ENCODE data around the gene PIM2. TPM values are rescaled to one million over a fixed set of nuclear protein-coding genes. Genes with fewer than 3 reads are reported as not detected.
A peak's percentile ranks its signal among the peaks of the same experiment; 100 is the strongest.

PIM2 gene
- total and polyA plus RNA-seq, 2 of the 13 experiments (the other 11 are each of a cell fraction or from before 2014, with no cell fraction given): 14.4 to 15.8 TPM

- H3K9ac ChIP-seq (ENCODE audit: insufficient read depth, low read depth, low read length): no peak overlapping the region
- DNase-seq (ENCODE audit: low spot score) (no peak), ATAC-seq (no peak), FAIRE-seq (no peak)
- no peak overlapping the region for H2AFZ ChIP-seq (ENCODE audit: low read length)
- no peaks in the 10 kb centered on the region for H3K9me3 ChIP-seq (ENCODE audit: low read length)
- H3K79me2 ChIP-seq (ENCODE audit: insufficient read depth, low read length): peaks cover 23% of the 10 kb centered on the region
- no peak overlapping the region for H3K27ac ChIP-seq (ENCODE audit: extremely low read length, insufficient read depth, low read length)
- no peak for TF ChIP-seq KLF9 (CRISPR knock-in tag; IDR thresholded peaks at IDR 0.05; ENCODE audit: low read depth)
- TF ChIP-seq SNAPC2 (CRISPR knock-in tag; IDR thresholded peaks at IDR 0.05): no peak
- no peak for TF ChIP-seq TP53 (CRISPR knock-in tag; conservative IDR thresholded peaks at IDR 0.05)
- no peak for TF ChIP-seq ARNTL (CRISPR knock-in tag; IDR thresholded peaks at IDR 0.05)
- no peak for TF ChIP-seq ZNF18 (CRISPR knock-in tag; IDR thresholded peaks at IDR 0.05; ENCODE audit: insufficient replicate concordance)
- no peak for TF ChIP-seq REL (CRISPR knock-in tag; conservative IDR thresholded peaks at IDR 0.05)
- no peak for TF ChIP-seq SMAD3 (CRISPR knock-in tag; IDR thresholded peaks at IDR 0.05)
- TF ChIP-seq ZBTB21 (CRISPR knock-in tag; IDR thresholded peaks at IDR 0.05): no peak
- no TSS peak for BruUV-seq (replicated peaks)
- H3K4me1 ChIP-seq (ENCODE audit: insufficient read depth, low read length): peaks cover 17% of the 10 kb centered on the region
- no peaks in the 10 kb centered on the region for H3K27me3 ChIP-seq (ENCODE audit: control insufficient read depth in 1 of 2, insufficient read depth in 2 of 2, low read length in 2 of 2)
- H3K36me3 ChIP-seq (replicated peaks in 1 of 2; ENCODE audit: control insufficient read depth in 1 of 2, insufficient read depth in 2 of 2, low read length in 2 of 2): peaks cover 12 to 13% of the 10 kb centered on the region in 2 experiments
- ChIA-PET CTCF (ENCODE audit: low intra/inter-chr PET ratio, low total read pairs) (no interaction called here), POLR2A (no interaction called here)
- no peaks in the 10 kb centered on the region; the same call in 1 of the 2 replicates for H4K20me1 ChIP-seq (ENCODE audit: insufficient read depth, low read length)
- no peak overlapping the region for H3K4me2 ChIP-seq (ENCODE audit: low read depth, low read length)
- 100% methylated on average over 1 of the region's 7 CpGs for WGBS (ENCODE audit: low lambda C conversion rate)
- in situ Hi-C loops (cut with HindIII; ENCODE audit: extremely low pct_ligation_motif_present, low pct_unique_long_range_greater_than_20kb): no loop called here
- H3K4me3 ChIP-seq (replicated peaks in 1 of 3; ENCODE audit: insufficient read depth in 1 of 3, low read depth in 2 of 3, low read length in 3 of 3): no peak overlapping the region
- intact Hi-C loops (cut with micrococcal nuclease; ENCODE audit: unreplicated experiment): no loop called here
These were observed 17.8 kb downstream of the PIM2 start for GRCh38 chrX:48901069-48901468.

- Histone ChIP-seq H2AFZ (ENCODE audit: low read length) (no peak overlapping the region), H3K4me2 (ENCODE audit: low read depth, low read length) (peak overlapping the region; percentile 85), H3K27ac (ENCODE audit: extremely low read length, insufficient read depth, low read length) (no peak overlapping the region), H3K27me3 (ENCODE audit: control insufficient read depth in 1 of 2, insufficient read depth in 2 of 2, low read length in 2 of 2) (no peaks in the 10 kb centered on the region), H3K4me3 (replicated peaks in 1 of 3; ENCODE audit: insufficient read depth in 1 of 3, low read depth in 2 of 3, low read length in 3 of 3) (no peak overlapping the region), H3K9ac (ENCODE audit: insufficient read depth, low read depth, low read length) (no peak overlapping the region), H3K79me2 (ENCODE audit: insufficient read depth, low read length) (peaks cover 29% of the 10 kb centered on the region), H3K9me3 (ENCODE audit: low read length) (no peaks in the 10 kb centered on the region), H4K20me1 (ENCODE audit: insufficient read depth, low read length) (no peaks in the 10 kb centered on the region; the same call in 1 of the 2 replicates), H3K4me1 (ENCODE audit: insufficient read depth, low read length) (peaks cover 30% of the 10 kb centered on the region), H3K36me3 (replicated peaks in 1 of 2; ENCODE audit: control insufficient read depth in 1 of 2, insufficient read depth in 2 of 2, low read length in 2 of 2) (peaks cover 7 to 19% of the 10 kb centered on the region in 2 experiments; a peak in 4 of 5 replicates)
- ChIA-PET POLR2A (no interaction called here), CTCF (ENCODE audit: low intra/inter-chr PET ratio, low total read pairs) (no interaction called here)
- BruUV-seq (replicated peaks): no TSS peak
- no peak for FAIRE-seq
- WGBS (ENCODE audit: low lambda C conversion rate): 89% methylated on average over 4 of the region's 8 CpGs
- DNase-seq (ENCODE audit: low spot score): no peak
- in situ Hi-C loops (cut with HindIII; ENCODE audit: extremely low pct_ligation_motif_present, low pct_unique_long_range_greater_than_20kb): no loop called here
- no peak for ATAC-seq
- intact Hi-C loops (cut with micrococcal nuclease; ENCODE audit: unreplicated experiment): no loop called here
- TF ChIP-seq ZBTB38 (CRISPR knock-in tag; IDR thresholded peaks at IDR 0.05) (no peak), ZNF781 (CRISPR knock-in tag; IDR thresholded peaks at IDR 0.05; ENCODE audit: borderline replicate concordance, not compliant biosample characterization) (no peak), ZNF367 (CRISPR knock-in tag; IDR thresholded peaks at IDR 0.05; ENCODE audit: borderline replicate concordance) (no peak), ZNF17 (CRISPR knock-in tag; IDR thresholded peaks at IDR 0.05) (no peak), TEF (CRISPR knock-in tag; IDR thresholded peaks at IDR 0.05) (no peak), ZNF280B (CRISPR knock-in tag; IDR thresholded peaks at IDR 0.05; ENCODE audit: borderline replicate concordance) (no peak), ATF4 (CRISPR knock-in tag; IDR thresholded peaks at IDR 0.05) (no peak), ZNF335 (CRISPR knock-in tag; IDR thresholded peaks at IDR 0.05) (no peak)
These were observed 19.8 kb downstream of the PIM2 start for GRCh38 chrX:48899078-48899410.

Data from HepG2 (cell line).